Psoas muscle (tissue), 8 donors: ENCODE data around the gene LACRT. TPM values are rescaled to one million over a fixed set of nuclear protein-coding genes. Genes with fewer than 3 reads are reported as not detected.

Source experiments
- ATAC-seq, 4 donors: fragments of 200-7000 bp; cut with Tn5 transposase; one replicate each; pipeline ENCODE4 v1.9.1; 2020; ENCODE audit warnings: moderate library complexity in 3 of 4, mild to moderate bottlenecking in 2 of 4
- DNase-seq, 2 donors: peaks; one replicate each; pipeline ENCODE4 v3.0.0-alpha.2; 2020
- H3K27ac ChIP-seq: fragments of 200-600 bp; one replicate; pipeline ENCODE4 v1.8.0; 2022
- H3K27me3 ChIP-seq, 3 donors: fragments of 200-600 bp in 1 of 3; one replicate each; pipeline versions ENCODE4 v1.6.1 to v1.8.0; 2013 to 2022; ENCODE audit warnings: low read length in 2 of 3, mild to moderate bottlenecking in 2 of 3, moderate library complexity in 1 of 3; ENCODE audit not compliant: insufficient read depth in 3 of 3
- H3K36me3 ChIP-seq, 2 donors: fragments of 200-600 bp in 1 of 2; one replicate each; pipeline versions ENCODE4 v1.6.1 to v1.8.0; 2013 to 2022; ENCODE audit warnings: low read depth in 1 of 2, mild to moderate bottlenecking in 1 of 2, moderate library complexity in 1 of 2; ENCODE audit not compliant: insufficient read depth in 1 of 2
- H3K4me1 ChIP-seq: fragments of 200-600 bp; one replicate; pipeline ENCODE4 v1.8.0; 2022
- H3K4me3 ChIP-seq: fragments of 200-600 bp; one replicate; pipeline ENCODE4 v1.8.0; 2022; ENCODE audit warnings: mild to moderate bottlenecking
- H3K9me3 ChIP-seq: fragments of 200-600 bp; one replicate; pipeline ENCODE4 v1.8.0; 2022
- CTCF ChIP-seq: fragments of 200-600 bp; IDR thresholded peaks from one replicate; pipeline ENCODE4 v1.8.0; 2022; ENCODE audit warnings: antibody characterized with exemption
- WGBS, 3 donors: extraction: QIAGEN DNeasy Blood & Tissue Kit; methylation state at CpG; one replicate each; pipeline versions ENCODE4 v1.1.6 to v1.1.7; 2013; 5-methylcytosine and 5-hydroxymethylcytosine counted together
- intact Hi-C, 2 donors: fragments of 100-400 bp; cut with DNase I; formaldehyde crosslinking; loops; one replicate each; pipeline versions ENCODE4 v1.11.0 to v1.14.2; 2022
- polyA plus RNA-seq, 3 donors: library from polyadenylated mRNA; stranded (reverse); fragments of 200-250 nt; gene quantifications; one replicate each; pipeline ENCODE4 v1.2.3, GENCODE V29; 2013
- total RNA-seq, 4 donors: library from RNA; stranded (reverse); fragmentation: NEBNext Ultra II Directional in 2 of 4; extraction: Animal tissue kit (Norgen Biotek cat#: 25700) in 2 of 4; gene quantifications; one replicate each; pipeline versions ENCODE4 v1.2.1 to v1.2.4, GENCODE V29; 2021 to 2023
- donor health status: healthy with polysubstance abuse.
- donor health status: DM: no; HTN: no; CAD: no; lungs with moderate emphysema.
- donor health status: Bipolar disorder and iron deficiency.
- donor health status: healthy.
- donor health status: DM: yes; HTN: yes; CAD: no.
- donor health status: DM: no; HTN: no; CAD: no.
- donor health status: DM: no; HTN: no; CAD: no.
- donor health status: DM: yes; HTN: yes; CAD: no.

The LACRT gene
- total and polyA plus RNA-seq, 7 donors, result not detected

- no peaks in the 10 kb centered on the region for H3K9me3 ChIP-seq
- no peak for TF ChIP-seq CTCF
- ATAC-seq, result no peak
- WGBS, 3 donors, result 60 to 67% (median 66%) methylated on average over 5 of the region's 5 CpGs
- no peaks in the 10 kb centered on the region for H3K36me3 ChIP-seq
- no peak overlapping the region for H3K4me3 ChIP-seq
- H3K27me3 ChIP-seq, result no peaks in the 10 kb centered on the region
- intact Hi-C loops, result no loop called here
- H3K27ac ChIP-seq, result no peak overlapping the region
- H3K4me1 ChIP-seq, result peaks cover 6% of the 10 kb centered on the region
- no peak for DNase-seq
These were observed 41.0 kb downstream of the LACRT start for GRCh38 chr12:54593725-54594124.

GRCh38 chr12:54593135-54593534, 41.6 kb downstream of the LACRT start:
- Histone ChIP-seq H3K27me3 (no peaks in the 10 kb centered on the region), H3K4me1 (peaks cover 6% of the 10 kb centered on the region), H3K27ac (no peak overlapping the region), H3K4me3 (no peak overlapping the region), H3K9me3 (no peaks in the 10 kb centered on the region), H3K36me3 (no peaks in the 10 kb centered on the region)
- no peak for TF ChIP-seq CTCF
- DNase-seq (no peak), ATAC-seq (no peak)
- intact Hi-C loops, result no loop called here
- 82 to 89% (median 83%) methylated on average over 4 of the region's 4 CpGs for WGBS, 3 donors

- Histone ChIP-seq H3K4me1 (peaks cover 6% of the 10 kb centered on the region), H3K27ac (no peak overlapping the region), H3K27me3 (no peaks in the 10 kb centered on the region), H3K9me3 (no peaks in the 10 kb centered on the region), H3K4me3 (no peak overlapping the region), H3K36me3 (no peaks in the 10 kb centered on the region)
- intact Hi-C loops, result no loop called here
- DNase-seq, result no peak
- no peak for ATAC-seq
- TF ChIP-seq CTCF, result no peak
- WGBS, 3 donors, result 63 to 84% (median 77%) methylated on average over 2 of the region's 2 CpGs
These were observed 42.4 kb downstream of the LACRT start for GRCh38 chr12:54592316-54592715.

GRCh38 chr12:54590978-54591591, 43.6 kb downstream of the LACRT start:
- WGBS, 3 donors, result 41 to 44% (median 43%) methylated on average over 6 to 7 of the region's 7 CpGs
- TF ChIP-seq CTCF, result no peak
- H3K27me3 ChIP-seq, result no peaks in the 10 kb centered on the region
- peak overlapping the region; percentile 38 for H3K27ac ChIP-seq
- H3K9me3 ChIP-seq, result no peaks in the 10 kb centered on the region
- H3K4me1 ChIP-seq, result peaks cover 17% of the 10 kb centered on the region
- ATAC-seq (peak; percentile 50 to 83 (median 70)), DNase-seq (no peak)
- intact Hi-C loops, result no loop called here
- no peaks in the 10 kb centered on the region for H3K36me3 ChIP-seq
- H3K4me3 ChIP-seq, result no peak overlapping the region

- WGBS, 3 donors, result 57 to 58% (median 58%) methylated on average over 5 of the region's 5 CpGs
- Histone ChIP-seq H3K9me3 (no peaks in the 10 kb centered on the region), H3K36me3 (no peaks in the 10 kb centered on the region), H3K4me3 (no peak overlapping the region), H3K27me3 (no peaks in the 10 kb centered on the region), H3K27ac (no peak overlapping the region), H3K4me1 (peaks cover 18% of the 10 kb centered on the region)
- TF ChIP-seq CTCF, result no peak
- intact Hi-C loops, result no loop called here
- no peak for ATAC-seq
- DNase-seq, result no peak
These were observed 44.7 kb downstream of the LACRT start for GRCh38 chr12:54589964-54590363.
